Adrenal gland (tissue), 5 donors: Measurements from ENCODE around the gene FADD.

Experiments used
- POLR2A ChIP-seq, 2 donors: fragments of 450-650 bp; IDR thresholded peaks; one replicate each; pipeline ENCODE4 v1.6.1; 2017; ENCODE audit warnings: antibody characterized with exemption in 2 of 2, mild to moderate bottlenecking in 2 of 2, moderate library complexity in 1 of 2
- TF ChIP-seq, protein P1 (sequence below), 6 experiments: fragments of 450-650 bp in 4 of 6; fragments of 200-600 bp in 2 of 6; sonication (generic) in 1 of 6; IDR thresholded peaks; 1 replicate in 5 of 6; 2 replicates in 1 of 6; pipeline versions ENCODE4 v1.5.1 to v1.8.0; 2016 to 2021; ENCODE audit warnings: antibody characterized with exemption in 6 of 6, mild to moderate bottlenecking in 2 of 6, moderate library complexity in 1 of 6
- donor health status: DM: no; HTN: no; CAD: no.

DNA sequence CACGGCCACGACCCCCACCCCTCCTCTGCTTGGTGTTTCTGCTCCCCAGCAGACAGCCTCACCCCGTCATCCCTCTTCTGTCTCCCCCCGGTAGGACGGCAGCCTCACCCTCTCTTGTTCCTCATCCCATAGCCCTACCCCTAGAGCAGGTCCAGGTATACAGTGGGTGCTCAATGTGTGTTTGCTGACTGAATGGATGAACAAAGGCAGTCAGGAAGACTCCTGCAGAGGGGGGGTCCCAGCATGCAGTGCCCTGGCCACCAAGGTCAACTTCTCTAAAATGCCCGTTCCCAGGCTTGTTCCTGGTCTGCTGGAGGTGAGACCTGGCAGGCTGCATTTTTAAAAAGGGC lies 34.7 kb upstream of the FADD start:
- TF ChIP-seq POLR2A (IDR thresholded peaks at IDR 0.05): no peak
- TF ChIP-seq, protein P1, sequence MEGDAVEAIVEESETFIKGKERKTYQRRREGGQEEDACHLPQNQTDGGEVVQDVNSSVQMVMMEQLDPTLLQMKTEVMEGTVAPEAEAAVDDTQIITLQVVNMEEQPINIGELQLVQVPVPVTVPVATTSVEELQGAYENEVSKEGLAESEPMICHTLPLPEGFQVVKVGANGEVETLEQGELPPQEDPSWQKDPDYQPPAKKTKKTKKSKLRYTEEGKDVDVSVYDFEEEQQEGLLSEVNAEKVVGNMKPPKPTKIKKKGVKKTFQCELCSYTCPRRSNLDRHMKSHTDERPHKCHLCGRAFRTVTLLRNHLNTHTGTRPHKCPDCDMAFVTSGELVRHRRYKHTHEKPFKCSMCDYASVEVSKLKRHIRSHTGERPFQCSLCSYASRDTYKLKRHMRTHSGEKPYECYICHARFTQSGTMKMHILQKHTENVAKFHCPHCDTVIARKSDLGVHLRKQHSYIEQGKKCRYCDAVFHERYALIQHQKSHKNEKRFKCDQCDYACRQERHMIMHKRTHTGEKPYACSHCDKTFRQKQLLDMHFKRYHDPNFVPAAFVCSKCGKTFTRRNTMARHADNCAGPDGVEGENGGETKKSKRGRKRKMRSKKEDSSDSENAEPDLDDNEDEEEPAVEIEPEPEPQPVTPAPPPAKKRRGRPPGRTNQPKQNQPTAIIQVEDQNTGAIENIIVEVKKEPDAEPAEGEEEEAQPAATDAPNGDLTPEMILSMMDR (IDR thresholded peaks at IDR 0.05): no peak
